Spinal cord (tissue), 10 donors: ENCODE results near the gene C12orf50. TPM values are rescaled to one million over a fixed set of nuclear protein-coding genes. Genes with fewer than 3 reads are reported as not detected.
"Not testable (repeated sequence)": the region's sequence is repeated elsewhere in the genome, so short reads cannot be mapped to it uniquely, and the experiment has no call there.

ENCODE experiments used
- DNase-seq, 6 donors: peaks; one replicate each; pipeline versions ENCODE4 v3.0.0 to v3.0.0-alpha.2; 2013 to 2015; ENCODE audit warnings: low spot score in 6 of 6, low read depth in 4 of 6
- H3K27ac ChIP-seq: one replicate; pipeline ENCODE4 v1.5.1; 2013; ENCODE audit warnings: low read depth, low read length, control low read depth
- H3K27me3 ChIP-seq: one replicate; pipeline ENCODE4 v1.6.1; 2013; ENCODE audit warnings: low read length; ENCODE audit not compliant: control insufficient read depth, insufficient read depth
- H3K36me3 ChIP-seq: one replicate; pipeline ENCODE4 v1.6.1; 2013; ENCODE audit warnings: low read length; ENCODE audit not compliant: control insufficient read depth, insufficient read depth
- H3K4me1 ChIP-seq: one replicate; pipeline ENCODE4 v1.6.1; 2013; ENCODE audit warnings: low read length; ENCODE audit not compliant: control insufficient read depth, insufficient read depth
- H3K4me3 ChIP-seq: one replicate; pipeline ENCODE4 v1.5.1; 2013; ENCODE audit warnings: low read depth, low read length, control low read depth
- H3K9me3 ChIP-seq: one replicate; pipeline ENCODE4 v1.6.1; 2013; ENCODE audit warnings: low read length; ENCODE audit not compliant: control insufficient read depth, insufficient read depth
- WGBS: methylation state at CpG from one replicate; pipeline ENCODE4 v1.1.5; 2013; ENCODE audit warnings: missing lambda C conversion rate; ENCODE audit not compliant: insufficient coverage; 5-methylcytosine and 5-hydroxymethylcytosine counted together
- polyA plus RNA-seq, 2 donors: library from polyadenylated mRNA; unstranded; fragments of 120-200 nt; gene quantifications; one replicate each; pipeline ENCODE4 v1.2.1, GENCODE V29; 2013; ENCODE audit not compliant: insufficient read length in 2 of 2
- total RNA-seq, 2 donors: library from RNA; depleted of rRNA in 1 of 2; stranded (reverse); fragments of 120-200 nt in 1 of 2; fragments of >200 nt in 1 of 2; gene quantifications; one replicate each; pipeline versions ENCODE4 v1.2.3 to v1.2.4, GENCODE V29; 2013 to 2014
- donor health status: healthy.

The C12orf50 gene
- total and polyA plus RNA-seq, 4 donors: 0.11 to 0.53 (median 0.24) TPM; not detected in 1

- not testable (repeated sequence) for DNase-seq, H3K27me3 ChIP-seq, H3K4me3 ChIP-seq, H3K9me3 ChIP-seq, H3K27ac ChIP-seq, H3K36me3 ChIP-seq, H3K4me1 ChIP-seq
- no CpG with 5 or more reads among the region's 7 CpGs for WGBS
Observed at GRCh38 chr12:87954028-87954427, 75.2 kb downstream of the C12orf50 start.

GRCh38 chr12:87953256-87953860 is 75.8 kb downstream of the C12orf50 start:
- H3K27me3 ChIP-seq: no peaks in the 10 kb centered on the region
- peak in 5 of 6 donors; percentile 39 to 94 (median 59) for DNase-seq
- H3K4me1 ChIP-seq: no peaks in the 10 kb centered on the region
- H3K36me3 ChIP-seq: no peaks in the 10 kb centered on the region
- WGBS: no CpG with 5 or more reads among the region's 3 CpGs
- H3K9me3 ChIP-seq: no peaks in the 10 kb centered on the region
- no peak overlapping the region for H3K4me3 ChIP-seq
- no peak overlapping the region for H3K27ac ChIP-seq

- 13% methylated on average over 4 of the region's 5 CpGs for WGBS
- DNase-seq: no peak
Observed at GRCh38 chr12:87952850-87953249, 76.4 kb downstream of the C12orf50 start.

GRCh38 chr12:87952223-87952622 is 77.0 kb downstream of the C12orf50 start:
- H3K4me3 ChIP-seq: no peak overlapping the region
- H3K27ac ChIP-seq: no peak overlapping the region
- DNase-seq: no peak
- H3K9me3 ChIP-seq: no peaks in the 10 kb centered on the region
- WGBS: no CpG with 5 or more reads among the region's 2 CpGs
- H3K27me3 ChIP-seq: no peaks in the 10 kb centered on the region
- H3K4me1 ChIP-seq: no peaks in the 10 kb centered on the region
- H3K36me3 ChIP-seq: no peaks in the 10 kb centered on the region

More at GRCh38 chr12:87952850-87953249, 76.4 kb downstream of the C12orf50 start:
- Histone ChIP-seq H3K27me3 (no peaks in the 10 kb centered on the region), H3K36me3 (no peaks in the 10 kb centered on the region), H3K4me3 (no peak overlapping the region), H3K27ac (no peak overlapping the region), H3K9me3 (no peaks in the 10 kb centered on the region), H3K4me1 (no peaks in the 10 kb centered on the region)

- WGBS: no CpG with 5 or more reads among the region's 3 CpGs
- DNase-seq: peak in 5 of 6 donors; percentile 29 to 84 (median 43)
Observed at GRCh38 chr12:87943762-87944161, 85.4 kb downstream of the C12orf50 start.

GRCh38 chr12:87943023-87943422 is 86.2 kb downstream of the C12orf50 start:
- peak in 3 of 6 donors; percentile 40 to 67 (median 62) for DNase-seq
- Histone ChIP-seq H3K4me1 (no peaks in the 10 kb centered on the region), H3K36me3 (no peaks in the 10 kb centered on the region), H3K9me3 (no peaks in the 10 kb centered on the region), H3K4me3 (no peak overlapping the region), H3K27me3 (no peaks in the 10 kb centered on the region), H3K27ac (peak overlapping the region; percentile 11)
- WGBS: no CpG with 5 or more reads among the region's 1 CpG

More at GRCh38 chr12:87943762-87944161, 85.4 kb downstream of the C12orf50 start:
- Histone ChIP-seq H3K27me3 (no peaks in the 10 kb centered on the region), H3K4me1 (no peaks in the 10 kb centered on the region), H3K27ac (no peak overlapping the region), H3K36me3 (no peaks in the 10 kb centered on the region), H3K9me3 (no peaks in the 10 kb centered on the region), H3K4me3 (no peak overlapping the region)

- H3K27me3 ChIP-seq: no peaks in the 10 kb centered on the region
- H3K9me3 ChIP-seq: peaks cover 2% of the 10 kb centered on the region
- H3K36me3 ChIP-seq: no peaks in the 10 kb centered on the region
- H3K27ac ChIP-seq: no peak overlapping the region
- DNase-seq: no peak
- H3K4me3 ChIP-seq: no peak overlapping the region
- H3K4me1 ChIP-seq: no peaks in the 10 kb centered on the region
Observed at GRCh38 chr12:87939182-87939581, 90.0 kb downstream of the C12orf50 start.

DNA sequence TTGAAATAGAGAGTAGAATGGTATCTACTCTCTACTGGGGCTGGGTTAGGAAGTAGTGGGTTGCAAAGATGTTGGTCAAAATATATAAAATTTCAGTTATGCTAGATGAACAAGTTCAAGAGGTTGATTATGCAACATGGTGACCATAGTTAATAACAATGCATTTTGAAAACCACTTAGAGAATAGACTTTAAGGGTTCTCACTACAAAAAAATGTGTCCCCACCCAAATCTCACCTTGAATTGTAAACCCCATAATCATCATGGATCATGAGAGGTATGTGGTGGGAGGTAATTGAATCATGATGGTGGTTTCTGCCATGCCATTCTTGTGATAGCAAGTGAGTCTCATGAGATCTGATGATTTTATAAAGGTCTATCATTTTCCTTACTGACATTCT is 94.0 kb downstream of the C12orf50 start:
- Histone ChIP-seq H3K36me3 (no peaks in the 10 kb centered on the region), H3K9me3 (peaks cover 2% of the 10 kb centered on the region), H3K27ac (no peak overlapping the region), H3K4me3 (no peak overlapping the region), H3K4me1 (no peaks in the 10 kb centered on the region), H3K27me3 (no peaks in the 10 kb centered on the region)
- DNase-seq: no peak

DNA sequence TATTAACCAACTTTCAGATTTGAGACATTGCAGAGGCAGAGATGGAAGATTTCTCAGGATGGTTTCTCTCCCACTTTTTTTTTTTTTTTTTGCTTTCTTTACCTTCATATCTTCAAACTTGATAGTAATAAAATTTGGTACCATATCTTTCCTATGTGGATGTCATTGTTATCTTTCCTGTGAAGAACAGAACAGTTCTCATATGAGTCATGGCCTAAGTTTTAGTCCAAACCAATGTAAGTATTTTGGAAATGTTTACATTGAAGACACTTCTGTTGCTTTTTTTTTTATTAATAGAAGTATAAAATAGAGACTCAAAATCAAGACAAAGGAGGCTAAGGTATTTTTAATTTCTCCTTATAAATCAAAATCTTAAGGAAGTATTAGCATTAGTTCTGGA is 95.2 kb downstream of the C12orf50 start:
- DNase-seq: no peak
- Histone ChIP-seq H3K9me3 (peaks cover 2% of the 10 kb centered on the region), H3K4me1 (no peaks in the 10 kb centered on the region), H3K4me3 (no peak overlapping the region), H3K27ac (no peak overlapping the region), H3K27me3 (no peaks in the 10 kb centered on the region), H3K36me3 (no peaks in the 10 kb centered on the region)

GRCh38 chr12:87931812-87932211 is 97.4 kb downstream of the C12orf50 start:
- Histone ChIP-seq H3K9me3 (no peaks in the 10 kb centered on the region), H3K27me3 (no peaks in the 10 kb centered on the region), H3K27ac (no peak overlapping the region), H3K4me3 (no peak overlapping the region), H3K36me3 (no peaks in the 10 kb centered on the region), H3K4me1 (no peaks in the 10 kb centered on the region)
- DNase-seq: peak in 2 of 6 donors; percentile 26 to 36
- no CpG with 5 or more reads among the region's 3 CpGs for WGBS
